Progenitor cell of endocrine pancreas (in vitro differentiated cells): ENCODE measurements around the gene ABCC12. TPM values are rescaled to one million over a fixed set of nuclear protein-coding genes. Genes with fewer than 3 reads are reported as not detected.
A peak's percentile ranks its signal among the peaks of the same experiment; 100 is the strongest.

Experiments used
- DNase-seq: peaks from one replicate; pipeline ENCODE4 v3.0.0; 2021; ENCODE audit warnings: low spot score; ENCODE audit not compliant: unreplicated experiment
- H3K27ac Mint-ChIP-seq: 2 replicates; pipeline ENCODE4 v1.8.0; 2021; ENCODE audit warnings: mild to moderate bottlenecking, moderate library complexity, mixed read lengths
- H3K27me3 Mint-ChIP-seq: 2 replicates; pipeline ENCODE4 v1.8.0; 2021; ENCODE audit warnings: mixed read lengths
- H3K36me3 Mint-ChIP-seq: 2 replicates; pipeline ENCODE4 v1.8.0; 2022; ENCODE audit warnings: mixed read lengths; ENCODE audit not compliant: insufficient read depth
- H3K4me1 Mint-ChIP-seq: 2 replicates; pipeline ENCODE4 v1.8.0; 2021; ENCODE audit warnings: low read depth, mixed read lengths
- H3K4me3 Mint-ChIP-seq: 2 replicates; pipeline ENCODE4 v1.8.0; 2021; ENCODE audit warnings: low read depth, mild to moderate bottlenecking, moderate library complexity, mixed read lengths
- H3K9me3 Mint-ChIP-seq: 2 replicates; pipeline ENCODE4 v1.8.0; 2021; ENCODE audit warnings: low read depth, mixed read lengths
- CTCF ChIP-seq: fragments of 200-600 bp; sonication (generic); IDR thresholded peaks from one replicate; pipeline ENCODE4 v1.5.0; 2021; ENCODE audit warnings: antibody characterized with exemption, mild to moderate bottlenecking; ENCODE audit not compliant: unreplicated experiment
- total RNA-seq: library from RNA; stranded (reverse); gene quantifications from 2 replicates; pipeline ENCODE4 v1.2.1, GENCODE V29; 2021

The ABCC12 gene
- total RNA-seq, 1 donor from 2014 or later = 1.6 TPM

DNA sequence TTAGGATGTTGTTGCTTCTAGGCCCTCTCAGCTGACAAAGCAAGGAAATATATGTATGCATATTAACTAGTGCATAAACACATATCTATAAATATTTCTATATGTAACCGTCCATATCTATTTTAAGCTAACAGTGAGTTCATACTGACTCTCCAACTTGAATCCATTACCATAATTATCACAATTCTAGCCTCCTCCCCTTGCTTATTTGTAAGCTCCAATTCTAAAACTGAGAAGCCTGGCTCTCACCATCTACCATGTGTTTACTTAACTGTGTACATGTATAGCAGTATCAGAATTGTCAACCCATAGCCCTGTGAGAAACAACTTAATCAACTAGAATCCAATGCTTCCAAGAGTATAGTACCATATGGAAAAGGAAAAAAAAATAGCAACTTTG lies 5.1 kb downstream of the ABCC12 start:
- no peak for TF ChIP-seq CTCF
- Mint-ChIP-seq H3K4me1 (no peaks in the 10 kb centered on the region), H3K27ac (no peak overlapping the region), H3K27me3 (no peaks in the 10 kb centered on the region), H3K36me3 (no peaks in the 10 kb centered on the region), H3K9me3 (no peaks in the 10 kb centered on the region), H3K4me3 (no peak overlapping the region)
- no peak for DNase-seq

GRCh38 chr16:48146710-48147109 lies 9.1 kb downstream of the ABCC12 start:
- no peak for DNase-seq
- Mint-ChIP-seq H3K4me1 (no peaks in the 10 kb centered on the region), H3K9me3 (no peaks in the 10 kb centered on the region), H3K4me3 (no peak overlapping the region), H3K27ac (no peak overlapping the region), H3K27me3 (peaks cover 6% of the 10 kb centered on the region), H3K36me3 (no peaks in the 10 kb centered on the region)
- TF ChIP-seq CTCF = no peak

GRCh38 chr16:48146131-48146530 lies 9.7 kb downstream of the ABCC12 start:
- peaks cover 7% of the 10 kb centered on the region for H3K27me3 Mint-ChIP-seq
- no peaks in the 10 kb centered on the region for H3K9me3 Mint-ChIP-seq
- no peak overlapping the region for H3K27ac Mint-ChIP-seq
- no peaks in the 10 kb centered on the region for H3K36me3 Mint-ChIP-seq
- H3K4me3 Mint-ChIP-seq = no peak overlapping the region
- TF ChIP-seq CTCF = no peak
- H3K4me1 Mint-ChIP-seq = no peaks in the 10 kb centered on the region
- DNase-seq = no peak

DNA sequence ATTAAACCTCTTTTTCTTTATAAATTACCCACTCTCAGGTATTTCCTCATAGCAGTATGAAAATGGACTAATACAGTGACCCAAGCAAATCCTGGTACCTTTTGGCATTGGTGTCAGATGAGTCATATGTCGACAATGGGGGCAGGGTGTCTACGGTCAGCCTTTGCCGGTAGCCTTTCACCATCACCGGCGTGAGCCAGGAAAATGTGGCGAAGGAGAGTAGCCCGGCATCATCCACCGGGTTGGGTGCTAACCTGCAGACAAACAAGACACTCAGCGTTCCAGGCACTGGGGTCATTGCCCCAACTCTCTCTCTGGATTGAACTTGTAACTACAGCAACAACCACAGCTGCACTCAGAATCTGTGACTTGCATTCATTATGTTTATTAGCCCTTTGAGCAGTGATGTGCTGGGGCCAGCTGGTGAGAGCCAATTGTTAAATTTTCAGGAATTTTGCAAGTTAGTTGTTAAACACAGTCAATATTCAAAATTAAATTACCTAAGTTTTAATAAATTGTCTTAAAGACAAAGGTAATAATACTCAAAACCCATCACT lies 11.9 kb downstream of the ABCC12 start:
- H3K9me3 Mint-ChIP-seq = no peaks in the 10 kb centered on the region

DNA sequence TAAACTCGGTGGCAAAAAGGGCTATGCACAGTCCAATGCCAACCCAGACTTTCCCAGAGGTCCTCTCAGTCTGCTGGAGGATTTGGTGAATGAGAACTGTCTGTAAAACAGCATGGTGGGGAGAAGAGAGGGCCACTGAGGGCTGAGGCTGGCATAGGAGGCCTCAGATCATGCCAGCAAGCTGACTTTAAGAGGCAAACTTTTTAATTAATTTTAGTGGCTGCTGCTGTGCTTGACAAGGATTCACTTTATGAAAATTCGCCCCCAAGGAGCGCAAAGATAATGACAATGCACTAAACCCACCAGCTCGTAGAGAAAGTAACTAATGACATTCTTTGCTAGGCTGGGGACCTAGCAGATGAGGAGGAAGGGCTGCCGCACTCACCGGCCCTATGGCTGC lies 15.0 kb downstream of the ABCC12 start:
- H3K27ac Mint-ChIP-seq = no peak overlapping the region
- H3K36me3 Mint-ChIP-seq = no peaks in the 10 kb centered on the region

More for the DNA sequence above, 11.9 kb downstream of the ABCC12 start:
- H3K36me3 Mint-ChIP-seq = no peaks in the 10 kb centered on the region
- no peak overlapping the region for H3K4me3 Mint-ChIP-seq
- H3K27ac Mint-ChIP-seq = peak overlapping the region; percentile 26
- no peak for TF ChIP-seq CTCF
- no peaks in the 10 kb centered on the region for H3K4me1 Mint-ChIP-seq
- DNase-seq = no peak
- H3K27me3 Mint-ChIP-seq = peaks cover 7% of the 10 kb centered on the region

More for the DNA sequence above, 15.0 kb downstream of the ABCC12 start:
- TF ChIP-seq CTCF = no peak
- Mint-ChIP-seq H3K4me1 (peaks cover 4% of the 10 kb centered on the region), H3K27me3 (peaks cover 7% of the 10 kb centered on the region), H3K4me3 (no peak overlapping the region), H3K9me3 (no peaks in the 10 kb centered on the region)
- DNase-seq = no peak
